IMR-90 (cell line): Measurements from ENCODE around the gene BCLAF1. TPM values are rescaled to one million over a fixed set of nuclear protein-coding genes. Genes with fewer than 3 reads are reported as not detected.

Source experiments
- ATAC-seq: fragments of 200-7000 bp; cut with Tn5 transposase; 2 replicates; pipeline ENCODE4 v1.9.1; 2020; ENCODE audit warnings: low read depth, mild to moderate bottlenecking, moderate library complexity
- BruUV-seq: library from RNA; stranded (reverse); fragments of 400-500 nt; replicated peaks from 2 replicates; lab custom pipeline; 2021; lab: Mats Ljungman, UMichigan
- CTCF ChIA-PET: fragments of 300-600 bp; formaldehyde crosslinking; extraction: SDS; loops from one replicate; lab custom pipeline; 2021; ENCODE audit warnings: antibody characterized with exemption; lab: Yijun Ruan, JAX
- POLR2A ChIA-PET: fragments of 300-600 bp; sonication (Branson Sonifier 250); formaldehyde crosslinking; loops from one replicate; lab custom pipeline; 2022; ENCODE audit warnings: antibody characterized with exemption; ENCODE audit not compliant: unreplicated experiment; lab: Charles Lee
- DNase-seq: peaks from one replicate; pipeline ENCODE4 v3.0.0; 2013
- H2AFZ ChIP-seq: replicated peaks from 2 replicates; pipeline ENCODE3; 2013; ENCODE audit warnings: low read length, mild to moderate bottlenecking; ENCODE audit not compliant: poor library complexity
- H2AK5ac ChIP-seq: 2 replicates; pipeline ENCODE4 v1.6.1; 2013; ENCODE audit warnings: low read depth, low read length, inconsistent platforms
- H2AK9ac ChIP-seq: replicated peaks from 2 replicates; pipeline ENCODE3; 2013; ENCODE audit warnings: mild to moderate bottlenecking, low read depth, low read length, moderate library complexity; ENCODE audit not compliant: poor library complexity
- H2BK120ac ChIP-seq: 2 replicates; pipeline ENCODE4 v1.6.1; 2013; ENCODE audit warnings: low read depth, low read length, inconsistent platforms
- H2BK15ac ChIP-seq: 3 replicates; pipeline ENCODE4 v1.6.1; 2013; ENCODE audit warnings: low read depth, low read length, inconsistent platforms
- H2BK20ac ChIP-seq: 2 replicates; pipeline ENCODE4 v1.6.1; 2013; ENCODE audit warnings: low read depth, mild to moderate bottlenecking, inconsistent platforms, low read length, moderate library complexity
- H2BK5ac ChIP-seq: 2 replicates; pipeline ENCODE4 v1.6.1; 2013; ENCODE audit warnings: mild to moderate bottlenecking, low read depth, low read length, inconsistent platforms; ENCODE audit not compliant: poor library complexity, severe bottlenecking
- H3K14ac ChIP-seq: replicated peaks from 2 replicates; pipeline ENCODE4 v1.6.1; 2013; ENCODE audit warnings: low read depth, low read length, inconsistent platforms
- H3K18ac ChIP-seq: 2 replicates; pipeline ENCODE4 v1.6.1; 2013; ENCODE audit warnings: low read depth, low read length, control low read depth
- H3K23ac ChIP-seq: 2 replicates; pipeline ENCODE4 v1.6.1; 2013; ENCODE audit warnings: low read depth, low read length, inconsistent platforms
- H3K27ac ChIP-seq: 2 replicates; pipeline ENCODE4 v1.5.1; 2013; ENCODE audit warnings: mild to moderate bottlenecking, control low read depth, low read length; ENCODE audit not compliant: insufficient read depth
- H3K27me3 ChIP-seq: 2 replicates; pipeline ENCODE4 v1.6.1; 2013; ENCODE audit warnings: low read length; ENCODE audit not compliant: control insufficient read depth, insufficient read depth
- H3K36me3 ChIP-seq: 2 replicates; pipeline ENCODE4 v1.6.1; 2013; ENCODE audit warnings: low read length, mixed read lengths; ENCODE audit not compliant: control insufficient read depth, insufficient read depth
- H3K4ac ChIP-seq: 2 replicates; pipeline ENCODE4 v1.6.1; 2013; ENCODE audit warnings: low read depth, low read length, inconsistent platforms
- H3K4me1 ChIP-seq: 2 replicates; pipeline ENCODE4 v1.6.1; 2013; ENCODE audit warnings: low read length, mixed read lengths; ENCODE audit not compliant: control insufficient read depth, insufficient read depth
- H3K4me2 ChIP-seq: 2 replicates; pipeline ENCODE4 v1.6.1; 2013; ENCODE audit warnings: low read depth, mild to moderate bottlenecking, control low read depth, low read length, moderate library complexity
- H3K4me3 ChIP-seq: 2 replicates; pipeline ENCODE4 v1.5.1; 2013; ENCODE audit warnings: low read depth, mild to moderate bottlenecking, control low read depth, low read length, moderate library complexity; ENCODE audit not compliant: insufficient read depth
- H3K56ac ChIP-seq: 2 replicates; pipeline ENCODE4 v1.6.1; 2013; ENCODE audit warnings: low read length, inconsistent platforms; ENCODE audit not compliant: insufficient read depth; ENCODE audit errors: extremely low read depth
- H3K79me1 ChIP-seq, 2 experiments: 2 replicates each; pipeline ENCODE4 v1.6.1; 2013; ENCODE audit warnings: low read length in 2 of 2, inconsistent platforms in 1 of 2, low read depth in 1 of 2
- H3K9ac ChIP-seq: 2 replicates; pipeline ENCODE4 v1.6.1; 2013; ENCODE audit warnings: low read depth, low read length, control low read depth
- H3K9me1 ChIP-seq: 2 replicates; pipeline ENCODE4 v1.6.1; 2013; ENCODE audit warnings: low read length, inconsistent platforms; ENCODE audit not compliant: insufficient read depth
- H3K9me3 ChIP-seq: 2 replicates; pipeline ENCODE4 v1.6.1; 2013; ENCODE audit warnings: low read length; ENCODE audit not compliant: control insufficient read depth, insufficient read depth
- H4K20me1 ChIP-seq: 2 replicates; pipeline ENCODE4 v1.6.1; 2013; ENCODE audit warnings: low read length, inconsistent platforms; ENCODE audit not compliant: insufficient read depth
- H4K5ac ChIP-seq: 2 replicates; pipeline ENCODE4 v1.6.1; 2013; ENCODE audit warnings: mild to moderate bottlenecking, low read depth, low read length, control low read depth
- H4K8ac ChIP-seq, 2 experiments: 2 replicates each; pipeline ENCODE4 v1.6.1; 2013; ENCODE audit warnings: low read depth in 2 of 2, low read length in 2 of 2, control low read depth in 1 of 2, inconsistent platforms in 1 of 2
- H4K91ac ChIP-seq: 2 replicates; pipeline ENCODE4 v1.6.1; 2013; ENCODE audit warnings: low read depth, low read length, inconsistent platforms; ENCODE audit not compliant: insufficient read depth
- BHLHE40 ChIP-seq: fragments of 150-350 bp; IDR thresholded peaks from 2 replicates; pipeline ENCODE4 v1.6.1; 2016; ENCODE audit warnings: mild to moderate bottlenecking, low read depth, low read length
- CEBPB ChIP-seq: IDR thresholded peaks from 2 replicates; pipeline ENCODE4 v1.6.1; 2012; ENCODE audit warnings: low read depth, low read length, improper control_type of control experiment
- CHD1 ChIP-seq: IDR thresholded peaks from 2 replicates; pipeline ENCODE4 v1.6.1; 2012; ENCODE audit warnings: low read depth, low read length, improper control_type of control experiment
- ELK1 ChIP-seq: fragments of 150-350 bp; IDR thresholded peaks from 2 replicates; pipeline ENCODE4 v1.6.1; 2016; ENCODE audit warnings: low read depth, mild to moderate bottlenecking, low read length, moderate library complexity, borderline replicate concordance
- FOS ChIP-seq: fragments of 150-350 bp; IDR thresholded peaks from 2 replicates; pipeline ENCODE4 v1.6.1; 2016; ENCODE audit warnings: low read depth, low read length
- MAFK ChIP-seq: IDR thresholded peaks from 2 replicates; pipeline ENCODE4 v1.6.1; 2012; ENCODE audit warnings: low read depth, low read length, improper control_type of control experiment
- MAZ ChIP-seq: IDR thresholded peaks from 2 replicates; pipeline ENCODE4 v1.6.1; 2012; ENCODE audit warnings: low read depth, mild to moderate bottlenecking, low read length, improper control_type of control experiment, moderate library complexity, borderline replicate concordance
- MXI1 ChIP-seq: IDR thresholded peaks from 2 replicates; pipeline ENCODE4 v1.6.1; 2012; ENCODE audit warnings: low read depth, mild to moderate bottlenecking, low read length, moderate library complexity, borderline replicate concordance
- NFE2L2 ChIP-seq: fragments of 150-350 bp; IDR thresholded peaks from 2 replicates; pipeline ENCODE4 v1.6.1; 2016; ENCODE audit warnings: low read depth, mild to moderate bottlenecking, low read length
- POLR2A ChIP-seq: IDR thresholded peaks from 2 replicates; pipeline ENCODE4 v1.6.1; 2012; ENCODE audit warnings: mild to moderate bottlenecking, low read depth, low read length
- RAD21 ChIP-seq: IDR thresholded peaks from 2 replicates; pipeline ENCODE4 v1.6.1; 2012; ENCODE audit warnings: low read length, improper control_type of control experiment
- RCOR1 ChIP-seq: IDR thresholded peaks from 2 replicates; pipeline ENCODE4 v1.6.1; 2012; ENCODE audit warnings: mild to moderate bottlenecking, low read length, improper control_type of control experiment; ENCODE audit not compliant: insufficient replicate concordance
- RFX5 ChIP-seq: IDR thresholded peaks from 2 replicates; pipeline ENCODE4 v1.8.0; 2012; ENCODE audit warnings: low read depth, mild to moderate bottlenecking, low read length, moderate library complexity
- SMC3 ChIP-seq: fragments of 150-350 bp; IDR thresholded peaks from 2 replicates; pipeline ENCODE4 v1.6.1; 2016; ENCODE audit warnings: low read depth, mild to moderate bottlenecking, antibody characterized with exemption, low read length, moderate library complexity
- USF2 ChIP-seq: fragments of 150-350 bp; IDR thresholded peaks from 2 replicates; pipeline ENCODE4 v1.6.1; 2017; ENCODE audit warnings: mild to moderate bottlenecking, antibody characterized with exemption, low read length, low read depth
- WGBS, 2 experiments: methylation state at CpG; one replicate each; pipeline versions ENCODE4 v1.1.5 to v1.1.7; 2013; ENCODE audit warnings: missing lambda C conversion rate in 2 of 2; ENCODE audit not compliant: insufficient read length in 1 of 2; ENCODE audit errors: extremely low coverage in 2 of 2; 5-methylcytosine and 5-hydroxymethylcytosine counted together
- dilution Hi-C: fragments of 300-500 bp; cut with HindIII; formaldehyde crosslinking; loops from one replicate; pipeline ENCODE4 v1.14.3; 2018; ENCODE audit warnings: low sequenced_read_pairs; ENCODE audit not compliant: unreplicated experiment
- in situ Hi-C: fragments of 300-500 bp; cut with MboI; formaldehyde crosslinking; loops from 3 replicates; pipeline ENCODE4 v1.14.3; 2019; ENCODE audit warnings: low sequenced_read_pairs, inconsistent platforms, mixed read lengths
- intact Hi-C: fragments of 100-400 bp; cut with micrococcal nuclease; formaldehyde crosslinking; loops from 2 replicates; pipeline ENCODE4 v1.10.0; 2022
- polyA plus RNA-seq, 3 experiments: library from polyadenylated mRNA; depleted of rRNA; stranded (reverse); fragments of >200 nt; gene quantifications; 2 replicates each; pipeline ENCODE4 v1.2.3, GENCODE V29; 2012; ENCODE audit warnings: low replicate concordance in 1 of 3
- total RNA-seq: library from RNA; depleted of rRNA; stranded (reverse); fragments of >200 nt; gene quantifications from 2 replicates; pipeline ENCODE4 v1.2.3, GENCODE V29; 2012
- TF ChIP-seq, protein P1 (sequence below): conservative IDR thresholded peaks from 2 replicates; pipeline ENCODE4 v1.5.1; 2012; ENCODE audit warnings: mild to moderate bottlenecking, low read depth, low read length, improper control_type of control experiment

The BCLAF1 gene
- total and polyA plus RNA-seq, 2 of the 4 experiments (the other 2 are of a cell fraction), result 34.0 to 141 TPM

- intact Hi-C loops, result no loop called here
- no peak overlapping the region for H4K8ac ChIP-seq
- 0 out of 2 replicates have a peak overlapping the region, but pooled peaks have one; percentile 28 for H4K5ac ChIP-seq
- no peak overlapping the region for H2AK9ac ChIP-seq
- no peak overlapping the region for H3K4me3 ChIP-seq
- no CpG with 5 or more reads among the region's 1 CpG for WGBS, 2 experiments
- no peak overlapping the region for H3K18ac ChIP-seq
- dilution Hi-C loops, result no loop called here
- peaks cover 13 to 37% of the 10 kb centered on the region in 2 experiments; a peak in 3 of 4 replicates for H3K79me1 ChIP-seq
- H3K9ac ChIP-seq, result no peak overlapping the region
- H2AK5ac ChIP-seq, result no peak overlapping the region
- no peak for ATAC-seq
- TF ChIP-seq SMC3 (no peak), RFX5 (no peak), CHD1 (no peak), CEBPB (no peak), FOS (no peak), NFE2L2 (no peak), RCOR1 (no peak), MXI1 (no peak), BHLHE40 (no peak), ELK1 (no peak), MAFK (no peak), POLR2A (no peak), USF2 (no peak), MAZ (no peak), RAD21 (no peak)
- TF ChIP-seq, protein P1, sequence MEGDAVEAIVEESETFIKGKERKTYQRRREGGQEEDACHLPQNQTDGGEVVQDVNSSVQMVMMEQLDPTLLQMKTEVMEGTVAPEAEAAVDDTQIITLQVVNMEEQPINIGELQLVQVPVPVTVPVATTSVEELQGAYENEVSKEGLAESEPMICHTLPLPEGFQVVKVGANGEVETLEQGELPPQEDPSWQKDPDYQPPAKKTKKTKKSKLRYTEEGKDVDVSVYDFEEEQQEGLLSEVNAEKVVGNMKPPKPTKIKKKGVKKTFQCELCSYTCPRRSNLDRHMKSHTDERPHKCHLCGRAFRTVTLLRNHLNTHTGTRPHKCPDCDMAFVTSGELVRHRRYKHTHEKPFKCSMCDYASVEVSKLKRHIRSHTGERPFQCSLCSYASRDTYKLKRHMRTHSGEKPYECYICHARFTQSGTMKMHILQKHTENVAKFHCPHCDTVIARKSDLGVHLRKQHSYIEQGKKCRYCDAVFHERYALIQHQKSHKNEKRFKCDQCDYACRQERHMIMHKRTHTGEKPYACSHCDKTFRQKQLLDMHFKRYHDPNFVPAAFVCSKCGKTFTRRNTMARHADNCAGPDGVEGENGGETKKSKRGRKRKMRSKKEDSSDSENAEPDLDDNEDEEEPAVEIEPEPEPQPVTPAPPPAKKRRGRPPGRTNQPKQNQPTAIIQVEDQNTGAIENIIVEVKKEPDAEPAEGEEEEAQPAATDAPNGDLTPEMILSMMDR, result no peak
- no peak overlapping the region for H4K91ac ChIP-seq
- H3K4me1 ChIP-seq, result peaks cover 3% of the 10 kb centered on the region; the same call in 1 of the 2 replicates
- peak overlapping the region; percentile 42 for H2BK5ac ChIP-seq
- ChIA-PET POLR2A (no interaction called here), CTCF (no interaction called here)
- H3K4me2 ChIP-seq, result no peak overlapping the region
- H3K9me3 ChIP-seq, result no peaks in the 10 kb centered on the region
- H3K27ac ChIP-seq, result peak overlapping the region; percentile 16; the same call in 1 of the 2 replicates
- BruUV-seq, result no TSS peak
- H3K23ac ChIP-seq, result no peak overlapping the region
- H3K36me3 ChIP-seq, result peaks cover 32% of the 10 kb centered on the region
- no peak overlapping the region for H2BK120ac ChIP-seq
- no peak overlapping the region for H3K4ac ChIP-seq
- H2BK15ac ChIP-seq, result no peak overlapping the region
- H3K14ac ChIP-seq, result no peak overlapping the region
- H2AFZ ChIP-seq, result no peak overlapping the region
- H4K20me1 ChIP-seq, result peaks cover 19% of the 10 kb centered on the region
- no peak for DNase-seq
- H3K27me3 ChIP-seq, result no peaks in the 10 kb centered on the region
- H3K9me1 ChIP-seq, result 0 out of 2 replicates have a peak, but pooled peaks cover 2% of the 10 kb centered on the region
- in situ Hi-C loops, result no loop called here
- no peak overlapping the region for H2BK20ac ChIP-seq
- no peak overlapping the region for H3K56ac ChIP-seq
Measured at GRCh38 chr6:136262940-136263339, 26.7 kb downstream of the BCLAF1 start.
